H1 (cell line): ENCODE results near the gene PPAT. TPM values are rescaled to one million over a fixed set of nuclear protein-coding genes. Genes with fewer than 3 reads are reported as not detected.

Experiments
- CTCF ChIA-PET: fragments of 300-600 bp; sonication (Branson Sonifier 250); formaldehyde crosslinking; loops from one replicate; lab custom pipeline; 2021; ENCODE audit not compliant: partially characterized antibody; lab: Charles Lee
- POLR2A ChIA-PET: fragments of 300-600 bp; sonication (Branson Sonifier 250); formaldehyde crosslinking; loops from one replicate; lab custom pipeline; 2021; ENCODE audit warnings: inconsistent platforms; ENCODE audit not compliant: partially characterized antibody; lab: Charles Lee
- DNase-seq, 2 experiments: peaks; one replicate each; pipeline versions ENCODE4 v3.0.0 to v3.0.0-alpha.2; 2010 to 2022; ENCODE audit warnings: low spot score in 2 of 2, low read depth in 1 of 2, mixed read lengths in 1 of 2
- FAIRE-seq: peaks from 2 replicates; lab custom pipeline; 2011; peaks lifted over from hg19 to GRCh38; lab: Jason Lieb, UNC
- H2AFZ ChIP-seq: 2 replicates; pipeline ENCODE4 v1.8.1; 2012; ENCODE audit warnings: low read length, inconsistent platforms
- H2AK5ac ChIP-seq: 2 replicates; pipeline ENCODE4 v1.6.1; 2013; ENCODE audit warnings: low read depth, low read length
- H2BK120ac ChIP-seq: replicated peaks from 2 replicates; pipeline ENCODE3; 2013; ENCODE audit warnings: low read depth, low read length, inconsistent platforms
- H2BK12ac ChIP-seq: 2 replicates; pipeline ENCODE4 v1.6.1; 2013; ENCODE audit warnings: low read depth, low read length
- H2BK15ac ChIP-seq: 2 replicates; pipeline ENCODE4 v1.6.1; 2013; ENCODE audit warnings: low read length
- H2BK20ac ChIP-seq: 2 replicates; pipeline ENCODE4 v1.6.1; 2013; ENCODE audit warnings: low read length
- H2BK5ac ChIP-seq: 2 replicates; pipeline ENCODE4 v1.6.1; 2013; ENCODE audit warnings: low read depth, low read length
- H3K14ac ChIP-seq: 2 replicates; pipeline ENCODE4 v1.6.1; 2013; ENCODE audit warnings: inconsistent platforms; ENCODE audit not compliant: insufficient read length
- H3K18ac ChIP-seq: 2 replicates; pipeline ENCODE4 v1.6.1; 2013; ENCODE audit warnings: low read length; ENCODE audit errors: extremely low read depth
- H3K23ac ChIP-seq: 2 replicates; pipeline ENCODE4 v1.6.1; 2013; ENCODE audit warnings: inconsistent platforms; ENCODE audit not compliant: insufficient read length
- H3K23me2 ChIP-seq: 2 replicates; pipeline ENCODE4 v1.6.1; 2013; ENCODE audit warnings: low read depth, low read length
- H3K27ac ChIP-seq: 2 replicates; pipeline ENCODE4 v1.6.1; 2011; ENCODE audit warnings: low read depth, low read length, inconsistent platforms
- H3K27me3 ChIP-seq, 4 experiments: replicated peaks in 1 of 4; 1 replicate in 1 of 4; 2 replicates in 3 of 4; pipeline versions ENCODE4 v1.6.1 to v1.8.1; 2011 to 2013; ENCODE audit warnings: low read length in 3 of 4, mild to moderate bottlenecking in 3 of 4, inconsistent platforms in 2 of 4, mixed read lengths in 2 of 4, moderate library complexity in 1 of 4; ENCODE audit not compliant: control insufficient read depth in 3 of 4, insufficient read depth in 3 of 4; ENCODE audit errors: extremely low read depth in 1 of 4
- H3K36me3 ChIP-seq, 4 experiments: 2 replicates each; pipeline versions ENCODE4 v1.6.1 to v1.8.1; 2011 to 2013; ENCODE audit warnings: mild to moderate bottlenecking in 4 of 4, low read length in 3 of 4, moderate library complexity in 2 of 4, control low read depth in 1 of 4, inconsistent platforms in 1 of 4; ENCODE audit not compliant: insufficient read depth in 4 of 4, control insufficient read depth in 2 of 4
- H3K4ac ChIP-seq: replicated peaks from 2 replicates; pipeline ENCODE3; 2013; ENCODE audit warnings: low read length, low read depth, mixed read lengths, inconsistent platforms; ENCODE audit not compliant: insufficient read length
- H3K4me1 ChIP-seq, 4 experiments: replicated peaks in 1 of 4; 1 replicate in 1 of 4; 2 replicates in 3 of 4; pipeline versions ENCODE4 v1.6.1 to v1.8.1; 2011 to 2013; ENCODE audit warnings: low read length in 3 of 4, inconsistent platforms in 2 of 4, mixed read lengths in 1 of 4; ENCODE audit not compliant: insufficient read depth in 4 of 4, control insufficient read depth in 3 of 4
- H3K4me2 ChIP-seq, 2 experiments: 2 replicates each; pipeline versions ENCODE4 v1.6.1 to v1.8.1; 2011 to 2013; ENCODE audit warnings: low read depth in 2 of 2, low read length in 2 of 2, control low read depth in 1 of 2, inconsistent platforms in 1 of 2, mild to moderate bottlenecking in 1 of 2; ENCODE audit not compliant: insufficient read depth in 1 of 2
- H3K4me3 ChIP-seq, 4 experiments: fragments of 200-600, 300-600 bp in 1 of 4; sonication (generic), shearing (Covaris generic), sonication (Bioruptor Twin) in 1 of 4; 2 replicates each; pipeline versions ENCODE4 v1.5.1 to v1.8.1; 2011 to 2016; ENCODE audit warnings: low read length in 4 of 4, low read depth in 3 of 4, control low read depth in 2 of 4, inconsistent platforms in 2 of 4, mild to moderate bottlenecking in 2 of 4, mixed read lengths in 1 of 4, moderate library complexity in 1 of 4; ENCODE audit not compliant: insufficient read depth in 2 of 4; ENCODE audit errors: extremely low read depth in 1 of 4
- H3K56ac ChIP-seq: replicated peaks from 2 replicates; pipeline ENCODE3; 2013; ENCODE audit warnings: low read depth, mild to moderate bottlenecking, mixed read lengths, low read length, inconsistent platforms; ENCODE audit not compliant: insufficient read length
- H3K79me1 ChIP-seq: 2 replicates; pipeline ENCODE4 v1.6.1; 2013; ENCODE audit warnings: low read depth, low read length, control low read depth
- H3K79me2 ChIP-seq, 2 experiments: 2 replicates each; pipeline versions ENCODE4 v1.6.1 to v1.8.1; 2012 to 2013; ENCODE audit warnings: low read length in 2 of 2, mild to moderate bottlenecking in 2 of 2, inconsistent platforms in 1 of 2; ENCODE audit not compliant: insufficient read depth in 2 of 2, control insufficient read depth in 1 of 2
- H3K9ac ChIP-seq, 4 experiments: replicated peaks in 1 of 4; 1 replicate in 1 of 4; 2 replicates in 3 of 4; pipeline versions ENCODE4 v1.6.1 to v1.8.1; 2011 to 2013; ENCODE audit warnings: low read depth in 3 of 4, low read length in 3 of 4, control low read depth in 2 of 4, mild to moderate bottlenecking in 2 of 4, moderate library complexity in 2 of 4, inconsistent platforms in 1 of 4; ENCODE audit errors: extremely low read depth in 1 of 4
- H3K9me3 ChIP-seq, 2 experiments: 2 replicates each; pipeline versions ENCODE4 v1.6.1 to v1.8.1; 2012 to 2013; ENCODE audit warnings: mild to moderate bottlenecking in 2 of 2, moderate library complexity in 2 of 2, control low read depth in 1 of 2, inconsistent platforms in 1 of 2, low read depth in 1 of 2, low read length in 1 of 2, mixed read lengths in 1 of 2; ENCODE audit not compliant: insufficient read depth in 2 of 2
- H4K20me1 ChIP-seq, 2 experiments: replicated peaks in 1 of 2; 2 replicates each; pipeline versions ENCODE3 to v1.8.1; 2011 to 2013; ENCODE audit warnings: inconsistent platforms in 2 of 2, low read length in 2 of 2, mild to moderate bottlenecking in 1 of 2; ENCODE audit not compliant: insufficient read depth in 2 of 2, control insufficient read depth in 1 of 2
- H4K5ac ChIP-seq: 2 replicates; pipeline ENCODE4 v1.6.1; 2013; ENCODE audit warnings: low read length, low read depth, mixed read lengths, inconsistent platforms; ENCODE audit not compliant: insufficient read length
- H4K8ac ChIP-seq: 2 replicates; pipeline ENCODE4 v1.8.0; 2013; ENCODE audit warnings: mild to moderate bottlenecking, moderate library complexity, low read length, inconsistent platforms; ENCODE audit not compliant: insufficient read depth; ENCODE audit errors: extremely low read depth
- H4K91ac ChIP-seq: replicated peaks from 2 replicates; pipeline ENCODE3; 2013; ENCODE audit warnings: low read length, mixed read lengths, inconsistent platforms; ENCODE audit not compliant: insufficient read length
- BRCA1 ChIP-seq: IDR thresholded peaks from 2 replicates; pipeline ENCODE4 v1.6.1; 2012; ENCODE audit warnings: low read depth, low read length, improper control_type of control experiment
- CBX8 ChIP-seq: fragments of 300-800, 300-1000 bp; sonication (generic); IDR thresholded peaks from 2 replicates; pipeline ENCODE4 v1.7.1; 2016; ENCODE audit warnings: low read depth, low read length, borderline replicate concordance
- CEBPB ChIP-seq: IDR thresholded peaks from 2 replicates; pipeline ENCODE4 v1.6.1; 2012; ENCODE audit warnings: low read depth, low read length
- CHD1 ChIP-seq: IDR thresholded peaks from 2 replicates; pipeline ENCODE4 v1.6.1; 2012; ENCODE audit warnings: low read depth, low read length, improper control_type of control experiment
- CHD2 ChIP-seq: IDR thresholded peaks from 2 replicates; pipeline ENCODE4 v1.6.1; 2012; ENCODE audit warnings: low read length, improper control_type of control experiment
- CREB1 ChIP-seq: IDR thresholded peaks from 2 replicates; pipeline ENCODE4 v1.6.1; 2012; ENCODE audit warnings: inconsistent platforms
- PHF8 ChIP-seq: fragments of 200-600 bp; sonication (generic); conservative IDR thresholded peaks from 2 replicates; pipeline ENCODE4 v1.7.1; 2012; ENCODE audit warnings: low read depth, mild to moderate bottlenecking, inconsistent platforms, low read length, moderate library complexity
- POLR2A ChIP-seq, 2 experiments: IDR thresholded peaks; 1 replicate in 1 of 2; 2 replicates in 1 of 2; pipeline ENCODE4 v1.6.1; 2011; ENCODE audit warnings: low read depth in 2 of 2, low read length in 2 of 2, mild to moderate bottlenecking in 2 of 2; ENCODE audit errors: control extremely low read depth in 1 of 2
- POU5F1 ChIP-seq: IDR thresholded peaks from 2 replicates; pipeline ENCODE4 v1.6.1; 2011; ENCODE audit warnings: low read depth, mild to moderate bottlenecking, low read length, moderate library complexity
- RNF2 ChIP-seq: fragments of 200-900, 300-1000 bp; sonication (generic); IDR thresholded peaks from 2 replicates; pipeline ENCODE4 v1.7.1; 2016; ENCODE audit warnings: borderline replicate concordance, low read depth, mild to moderate bottlenecking, antibody characterized with exemption, low read length; ENCODE audit not compliant: poor library complexity, severe bottlenecking; ENCODE audit errors: missing control alignments
- SP1 ChIP-seq: IDR thresholded peaks from 2 replicates; pipeline ENCODE4 v1.6.1; 2011; ENCODE audit warnings: low read depth, low read length
- TAF7 ChIP-seq: optimal IDR thresholded peaks from 2 replicates; pipeline ENCODE3; 2011; ENCODE audit warnings: low read depth, mild to moderate bottlenecking, inconsistent platforms, low read length, moderate library complexity, borderline replicate concordance
- WGBS, 2 experiments: shearing (Covaris generic) in 1 of 2; methylation state at CpG; one replicate each; pipeline versions ENCODE4 v1.1.6 to v1.1.7; 2013 to 2015; ENCODE audit warnings: low lambda C conversion rate in 2 of 2, mixed read lengths in 2 of 2, inconsistent platforms in 1 of 2, low coverage in 1 of 2, missing lambda C conversion rate in 1 of 2; ENCODE audit not compliant: insufficient replicate concordance in 2 of 2, insufficient coverage in 1 of 2, insufficient read length in 1 of 2; ENCODE audit errors: extremely low coverage in 1 of 2, missing lambda C conversion rate in 1 of 2; 5-methylcytosine and 5-hydroxymethylcytosine counted together
- polyA plus RNA-seq, 7 experiments: library from polyadenylated mRNA; depleted of rRNA in 3 of 7; stranded (reverse) in 5 of 7; unstranded in 2 of 7; fragments of >200 nt in 5 of 7; fragments of 200-250 nt in 2 of 7; gene quantifications; 1 replicate in 5 of 7; 2 replicates in 1 of 7; 4 replicates in 1 of 7; pipeline versions ENCODE4 v1.2.1 to v1.2.3, GENCODE V29; 2011 to 2013; ENCODE audit warnings: missing spikeins in 2 of 7, mixed read lengths in 2 of 7
- total RNA-seq: library from RNA; stranded (reverse); fragmentation: NEBNext Ultra II Directional; extraction: Animal tissue kit (Norgen Biotek cat#: 25700); gene quantifications from 2 replicates; pipeline ENCODE4 v1.2.1, GENCODE V29; 2021

Gene PPAT
- total and polyA plus RNA-seq, 2 of the 8 experiments (the other 6 are each of a cell fraction or from before 2014, with no cell fraction given) = 24.5 to 104 TPM

DNA sequence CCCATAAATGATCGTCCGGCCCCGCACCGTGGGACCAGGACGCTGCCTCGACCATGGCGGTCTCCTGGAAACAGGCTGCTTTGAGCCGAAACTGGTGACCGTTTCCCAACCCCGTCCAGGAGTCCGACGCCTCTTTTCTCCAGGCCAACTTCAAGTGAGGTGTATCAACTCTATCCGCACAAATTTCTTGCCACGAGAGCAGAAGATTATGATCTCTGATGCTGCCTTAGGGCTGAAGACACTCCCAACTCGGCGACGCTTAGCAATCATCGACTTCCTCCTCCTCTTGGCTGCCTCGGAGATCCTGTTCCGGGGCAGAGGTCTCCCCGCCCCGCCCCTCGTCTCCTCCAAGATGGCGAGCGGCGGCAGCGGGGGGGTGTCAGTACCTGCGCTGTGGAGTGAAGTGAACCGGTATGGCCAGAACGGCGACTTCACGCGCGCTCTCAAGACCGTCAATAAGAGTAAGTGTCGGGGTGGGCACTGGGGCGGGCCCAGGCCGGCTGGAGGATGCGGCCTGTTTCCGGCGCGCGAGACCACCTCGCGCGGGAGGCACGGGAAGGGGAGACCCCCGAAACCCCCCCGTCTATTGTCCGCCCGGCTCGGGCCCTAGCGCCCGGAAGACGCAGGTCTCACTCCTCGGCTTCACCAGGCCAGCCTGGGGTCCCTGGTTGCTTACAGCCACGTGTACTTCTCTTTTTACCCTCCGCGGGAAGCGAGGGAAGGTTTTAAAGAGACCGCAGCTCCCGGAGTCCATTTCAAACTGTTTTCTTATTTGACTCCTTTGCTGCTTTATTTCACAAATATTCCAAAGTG is 32.1 kb upstream of the PPAT start, which contains the start of gene SRP72:
Gene SRP72, plus strand, starts transcription at position 334 of the 813 bp plus-strand sequence. Its CDS starts 19 bp downstream, at position 353.
- POLR2A ChIA-PET = interaction anchor here (0.7 to 12.0 kb wide), 13 partner anchors 8 to 515 kb away, joined by 3 to 121 read pairs (median 4); partner anchors contain the start of genes AASDH, PAICS and PPAT
- H3K9me3 ChIP-seq = no peaks in the 10 kb centered on the region
- H3K23me2 ChIP-seq = peaks cover 10% of the 10 kb centered on the region
- DNase-seq (peak; percentile 46 to 85), FAIRE-seq (no peak)
- peak within 1 kb of the TSS; percentile 88 to 99 (median 96) for H3K4me3 ChIP-seq
- H2BK20ac ChIP-seq = no peak within 1 kb of the TSS
- H2BK5ac ChIP-seq = peak within 1 kb of the TSS; percentile 98
- peaks cover 0 to 30% (median 11%) of the 10 kb centered on the region in 4 experiments; a peak in 7 of 8 replicates for H3K36me3 ChIP-seq
- peak within 1 kb of the TSS; percentile 77 to 100 for H3K4me2 ChIP-seq
- peaks cover 1 to 14% of the 10 kb centered on the region in 2 experiments for H4K20me1 ChIP-seq
- H3K27ac ChIP-seq = peak within 1 kb of the TSS; percentile 84
- H2AFZ ChIP-seq = peak within 1 kb of the TSS; percentile 92
- H3K23ac ChIP-seq = no peak within 1 kb of the TSS
- CTCF ChIA-PET = interaction anchor here (0.6 to 1.3 kb wide), 2 partner anchors 42 to 371 kb away, joined by 3 to 4 read pairs; no protein-coding TSS in a partner anchor
- peaks cover 0 to 5% (median 2%) of the 10 kb centered on the region in 4 experiments; a peak in 1 of 7 replicates for H3K4me1 ChIP-seq
- H3K4ac ChIP-seq = no peak within 1 kb of the TSS
- peaks cover 4 to 56% of the 10 kb centered on the region in 2 experiments; a peak in 3 of 4 replicates for H3K79me2 ChIP-seq
- peak within 1 kb of the TSS; percentile 81 for H4K91ac ChIP-seq
- no peak within 1 kb of the TSS for H3K14ac ChIP-seq
- no peak within 1 kb of the TSS; the same call in 1 of the 2 replicates for H2AK5ac ChIP-seq
- H4K5ac ChIP-seq = peak within 1 kb of the TSS; percentile 94
- H3K9ac ChIP-seq = peak within 1 kb of the TSS; percentile 90 to 97 (median 92)
- no peak within 1 kb of the TSS; the same call in 1 of the 2 replicates for H2BK12ac ChIP-seq
- H2BK120ac ChIP-seq = no peak within 1 kb of the TSS
- H3K79me1 ChIP-seq = peaks cover 5% of the 10 kb centered on the region
- peak within 1 kb of the TSS; percentile 84; the same call in 1 of the 2 replicates for H3K18ac ChIP-seq
- peak within 1 kb of the TSS; percentile 43 for H3K56ac ChIP-seq
- H2BK15ac ChIP-seq = no peak within 1 kb of the TSS
- 1% methylated on average over 37 of the region's 62 CpGs; no CpG with 5 or more reads in 1 of the 2 experiments for WGBS, 2 experiments
- peak within 1 kb of the TSS; percentile 87; the same call in 1 of the 2 replicates for H4K8ac ChIP-seq
- H3K27me3 ChIP-seq = no peaks in the 10 kb centered on the region
- no peak for TF ChIP-seq CEBPB
- no peak for TF ChIP-seq POU5F1
- TF ChIP-seq CHD1 = no peak
- TF ChIP-seq PHF8 = peak; percentile 82
- TF ChIP-seq BRCA1 = no peak
- TF ChIP-seq CHD2 = peak; percentile 52
- TF ChIP-seq CREB1 = 0 out of 2 replicates have a peak, but pooled peaks have one; percentile 19
- TF ChIP-seq RNF2 = no peak
- peak; percentile 67 for TF ChIP-seq TAF7
- TF ChIP-seq CBX8 = no peak
- TF ChIP-seq POLR2A (IDR thresholded peaks at IDR 0.05; ENCODE audit: control extremely low read depth in 1 of 2, low read depth in 2 of 2, low read length in 2 of 2) = peak; percentile 61 to 86
- no peak for TF ChIP-seq SP1
